Measurements from ENCODE around the gene PCDHB4.
"Not testable (repeated sequence)": the region's sequence is repeated elsewhere in the genome, so short reads cannot be mapped to it uniquely, and the experiment has no call there.

PCDHB4 gene

GRCh38 chr5:141121563-141121962 lies at the start of gene PCDHB4:
PCDHB4 (plus strand) TSS chr5:141121818; CDS start chr5:141121999, 181 bp downstream.
- no peak for DNase-seq (ENCODE audit: low read depth)
- peak; percentile 17; the same call in 1 of the 2 replicates for TF ChIP-seq CTCF (conservative IDR thresholded peaks at IDR 0.05; ENCODE audit: low read length)

DNA sequence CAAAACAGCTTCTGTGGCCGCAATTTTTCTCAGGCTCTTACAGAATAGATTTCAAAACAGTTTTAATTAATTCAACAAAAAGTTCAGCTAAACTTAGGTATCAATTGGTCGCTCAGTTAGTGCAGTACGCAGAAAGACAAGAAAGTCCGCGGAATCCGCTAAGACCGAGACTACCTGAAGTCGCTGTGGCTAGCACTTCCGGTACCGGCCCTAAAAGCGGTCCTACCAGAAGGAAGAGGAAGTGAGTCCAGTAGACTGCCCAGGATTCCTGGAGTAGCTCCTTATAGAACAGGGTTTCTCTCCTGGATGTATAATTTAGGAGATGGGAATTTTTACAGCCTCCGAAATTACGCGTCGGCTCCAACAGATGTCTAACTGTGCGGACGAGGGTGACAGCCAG lies 43.8 kb upstream of the PCDHB4 start:
- no peak for DNase-seq (ENCODE audit: low read depth)
- no peak for TF ChIP-seq CTCF (conservative IDR thresholded peaks at IDR 0.05; ENCODE audit: low read length)
- peak overlapping the region; percentile 20 for H3K4me3 ChIP-seq (ENCODE audit: low read length)

More at GRCh38 chr5:141121563-141121962, at the start of gene PCDHB4:
- H3K4me3 ChIP-seq (ENCODE audit: low read length) = peak within 1 kb of the TSS; percentile 15; the same call in 1 of the 2 replicates

DNA sequence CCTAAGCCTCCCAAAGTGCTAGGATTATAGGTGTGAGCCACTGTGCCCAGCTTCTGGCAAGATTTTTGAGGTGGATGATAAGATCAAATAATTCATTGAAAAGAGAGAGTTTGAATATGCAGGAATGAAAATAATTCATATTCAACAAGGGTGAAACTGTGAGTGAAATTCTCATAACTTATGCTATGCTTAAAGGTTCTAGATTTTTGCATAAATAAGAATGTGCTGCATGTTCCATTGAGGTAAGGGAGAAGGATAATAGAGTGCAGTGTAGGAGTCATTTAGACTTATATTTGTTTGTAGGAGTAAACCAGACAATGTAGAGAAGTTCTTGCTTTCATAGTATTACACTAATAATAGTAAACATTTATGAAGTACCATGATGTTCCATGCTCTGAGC lies 39.4 kb upstream of the PCDHB4 start:
- DNase-seq (ENCODE audit: low read depth) = no peak
- no peak for TF ChIP-seq CTCF (conservative IDR thresholded peaks at IDR 0.05; ENCODE audit: low read length)
- no peak overlapping the region for H3K4me3 ChIP-seq (ENCODE audit: low read length)

- H3K4me3 ChIP-seq (ENCODE audit: low read length) = peak overlapping the region; percentile 49
- peak; percentile 56 for DNase-seq (ENCODE audit: low read depth)
- TF ChIP-seq CTCF (conservative IDR thresholded peaks at IDR 0.05; ENCODE audit: low read length) = peak; percentile 60
Measured at GRCh38 chr5:141084487-141084989, 37.1 kb upstream of the PCDHB4 start.

- TF ChIP-seq CTCF (conservative IDR thresholded peaks at IDR 0.05; ENCODE audit: low read length) = peak; percentile 40
- peak; percentile 65 for DNase-seq (ENCODE audit: low read depth)
- peak within 1 kb of the TSS; percentile 57 for H3K4me3 ChIP-seq (ENCODE audit: low read length)
Measured at GRCh38 chr5:141094481-141095262, 26.9 kb upstream of the PCDHB4 start, which contains the start of gene PCDHB2. PCDHB2 (plus strand) TSS chr5:141094615; CDS start chr5:141094791, 176 bp downstream.

GRCh38 chr5:141095263-141095641 lies 26.4 kb upstream of the PCDHB4 start:
- no peak for TF ChIP-seq CTCF (conservative IDR thresholded peaks at IDR 0.05; ENCODE audit: low read length)
- H3K4me3 ChIP-seq (ENCODE audit: low read length) = peak overlapping the region; percentile 57
- no peak for DNase-seq (ENCODE audit: low read depth)

DNA sequence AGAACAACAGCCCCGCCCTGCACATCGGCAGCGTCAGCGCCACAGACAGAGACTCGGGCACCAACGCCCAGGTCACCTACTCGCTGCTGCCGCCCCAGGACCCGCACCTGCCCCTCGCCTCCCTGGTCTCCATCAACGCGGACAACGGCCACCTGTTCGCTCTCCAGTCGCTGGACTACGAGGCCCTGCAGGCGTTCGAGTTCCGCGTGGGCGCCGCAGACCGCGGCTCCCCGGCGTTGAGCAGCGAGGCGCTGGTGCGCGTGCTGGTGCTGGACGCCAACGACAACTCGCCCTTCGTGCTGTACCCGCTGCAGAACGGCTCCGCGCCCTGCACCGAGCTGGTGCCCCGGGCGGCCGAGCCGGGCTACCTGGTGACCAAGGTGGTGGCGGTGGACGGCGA lies 25.4 kb upstream of the PCDHB4 start:
- H3K4me3 ChIP-seq (ENCODE audit: low read length); DNase-seq (ENCODE audit: low read depth): not testable (repeated sequence)

GRCh38 chr5:141096586-141096985 lies 25.0 kb upstream of the PCDHB4 start:
- H3K4me3 ChIP-seq (ENCODE audit: low read length); DNase-seq (ENCODE audit: low read depth): not testable (repeated sequence)
